CD4-positive, alpha-beta T cell treated with Interleukin-15 for 1 hour (primary cell): ENCODE data around the gene CADM1.
"Not testable (repeated sequence)": the region's sequence is repeated elsewhere in the genome, so short reads cannot be mapped to it uniquely, and the experiment has no call there.

Source experiments
- DNase-seq: peaks from one replicate; pipeline ENCODE4 v3.0.0-alpha.2; 2020

Gene CADM1

GRCh38 chr11:115476463-115477286, 27.5 kb downstream of the CADM1 start:
- no peak for DNase-seq

GRCh38 chr11:115475564-115475963, 28.7 kb downstream of the CADM1 start:
- no peak for DNase-seq

- not testable (repeated sequence) for DNase-seq
Measured at GRCh38 chr11:115474306-115474705, 29.9 kb downstream of the CADM1 start.

- no peak for DNase-seq
Measured at GRCh38 chr11:115473167-115473566, 31.0 kb downstream of the CADM1 start.

GRCh38 chr11:115471367-115471766, 32.8 kb downstream of the CADM1 start:
- no peak for DNase-seq

GRCh38 chr11:115470928-115471327, 33.3 kb downstream of the CADM1 start:
- DNase-seq: no peak

- no peak for DNase-seq
Measured at GRCh38 chr11:115469361-115469760, 34.9 kb downstream of the CADM1 start.

- no peak for DNase-seq
Measured at GRCh38 chr11:115466122-115466521, 38.1 kb downstream of the CADM1 start.

GRCh38 chr11:115464269-115464668, 39.9 kb downstream of the CADM1 start:
- no peak for DNase-seq

GRCh38 chr11:115463606-115464005, 40.6 kb downstream of the CADM1 start:
- no peak for DNase-seq

- DNase-seq: no peak
Measured at GRCh38 chr11:115462757-115463156, 41.5 kb downstream of the CADM1 start.

- DNase-seq: no peak
Measured at GRCh38 chr11:115462004-115462541, 42.1 kb downstream of the CADM1 start.

GRCh38 chr11:115460512-115460911, 43.7 kb downstream of the CADM1 start:
- no peak for DNase-seq

GRCh38 chr11:115459563-115459962, 44.7 kb downstream of the CADM1 start:
- no peak for DNase-seq

- DNase-seq: no peak
Measured at GRCh38 chr11:115458877-115459276, 45.3 kb downstream of the CADM1 start.

- DNase-seq: no peak
Measured at GRCh38 chr11:115456019-115456418, 48.2 kb downstream of the CADM1 start.

GRCh38 chr11:115455613-115456012, 48.6 kb downstream of the CADM1 start:
- DNase-seq: no peak

GRCh38 chr11:115454525-115454924, 49.7 kb downstream of the CADM1 start:
- DNase-seq: no peak

- DNase-seq: no peak
Measured at GRCh38 chr11:115453693-115454490, 50.3 kb downstream of the CADM1 start.

GRCh38 chr11:115452241-115452640, 52.0 kb downstream of the CADM1 start:
- no peak for DNase-seq

- no peak for DNase-seq
Measured at GRCh38 chr11:115450519-115450918, 53.7 kb downstream of the CADM1 start.

- DNase-seq: no peak
Measured at GRCh38 chr11:115447273-115447864, 56.8 kb downstream of the CADM1 start.

- no peak for DNase-seq
Measured at GRCh38 chr11:115446214-115446613, 58.0 kb downstream of the CADM1 start.
